IPS-15b (cell line): ENCODE data around the gene PDCD1.
"Not testable (repeated sequence)": the region's sequence is repeated elsewhere in the genome, so short reads cannot be mapped to it uniquely, and the experiment has no call there.

Experiments used
- H3K27me3 ChIP-seq: one replicate; pipeline ENCODE4 v1.6.1; 2013; ENCODE audit warnings: low read length; ENCODE audit not compliant: control insufficient read depth, insufficient read depth
- H3K36me3 ChIP-seq: one replicate; pipeline ENCODE4 v1.6.1; 2013; ENCODE audit warnings: low read length; ENCODE audit not compliant: control insufficient read depth, insufficient read depth
- H3K4me1 ChIP-seq: one replicate; pipeline ENCODE4 v1.6.1; 2013; ENCODE audit warnings: mild to moderate bottlenecking, low read length; ENCODE audit not compliant: control insufficient read depth, insufficient read depth
- H3K4me3 ChIP-seq: one replicate; pipeline ENCODE4 v1.5.1; 2013; ENCODE audit warnings: low read depth, low read length
- H3K9ac ChIP-seq: one replicate; pipeline ENCODE4 v1.6.1; 2013; ENCODE audit warnings: low read depth, mild to moderate bottlenecking, low read length
- H3K9me3 ChIP-seq: one replicate; pipeline ENCODE4 v1.6.1; 2013; ENCODE audit warnings: mild to moderate bottlenecking, low read length; ENCODE audit not compliant: control insufficient read depth, insufficient read depth

PDCD1 gene

DNA sequence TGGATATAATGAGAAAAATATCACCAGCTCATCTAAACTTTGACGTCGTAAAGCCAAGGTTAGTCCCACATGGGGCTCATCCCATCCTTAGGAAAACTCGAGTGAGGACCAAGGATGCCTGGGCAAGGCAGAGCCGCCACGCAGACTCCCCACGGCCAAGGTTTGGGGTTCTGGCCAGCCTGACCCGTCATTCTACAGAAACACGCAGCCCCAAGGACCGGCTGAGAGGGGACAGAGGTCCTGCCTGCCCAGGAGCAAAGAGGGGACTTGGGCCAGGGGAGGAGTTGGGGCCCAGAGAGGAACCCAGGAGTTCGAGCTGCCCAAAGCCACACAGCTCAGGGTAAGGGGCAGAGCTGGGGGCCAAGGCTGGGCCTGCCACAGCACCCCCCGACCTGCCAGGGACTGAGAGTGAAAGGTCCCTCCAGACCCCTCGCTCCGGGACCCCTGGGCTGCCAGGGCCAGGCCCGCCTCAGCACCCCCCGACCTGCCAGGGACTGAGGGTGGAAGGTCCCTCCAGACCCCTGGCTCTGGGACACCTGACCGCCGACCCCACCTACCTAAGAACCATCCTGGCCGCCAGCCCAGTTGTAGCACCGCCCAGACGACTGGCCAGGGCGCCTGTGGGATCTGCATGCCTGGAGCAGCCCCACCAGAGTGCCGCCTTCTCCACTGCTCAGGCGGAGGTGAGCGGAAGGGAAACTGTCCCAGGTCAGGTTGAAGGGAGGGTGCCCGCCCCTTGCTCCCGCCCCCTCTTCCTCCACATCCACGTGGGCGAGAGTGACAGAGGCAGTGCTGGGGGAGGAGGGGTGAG is at the start of gene PDCD1:
Gene PDCD1, minus strand, starts transcription at position 689 of the 811 bp plus-strand sequence. Its CDS starts 56 bp downstream, at position 633.
- Histone ChIP-seq H3K4me1 (peaks cover 3% of the 10 kb centered on the region), H3K36me3 (no peaks in the 10 kb centered on the region), H3K27me3 (no peaks in the 10 kb centered on the region), H3K4me3 (no peak within 1 kb of the TSS), H3K9ac (no peak within 1 kb of the TSS), H3K9me3 (no peaks in the 10 kb centered on the region)

GRCh38 chr2:241907831-241908230 is 49.1 kb upstream of the PDCD1 start:
- H3K9me3 ChIP-seq, H3K9ac ChIP-seq, H3K27me3 ChIP-seq, H3K4me1 ChIP-seq, H3K36me3 ChIP-seq, H3K4me3 ChIP-seq: not testable (repeated sequence)

GRCh38 chr2:241906826-241907570 is 48.3 kb upstream of the PDCD1 start:
- Histone ChIP-seq H3K4me3 (no peak overlapping the region), H3K9ac (no peak overlapping the region), H3K27me3 (no peaks in the 10 kb centered on the region), H3K9me3 (no peaks in the 10 kb centered on the region), H3K4me1 (peaks cover 7% of the 10 kb centered on the region), H3K36me3 (no peaks in the 10 kb centered on the region)

- H3K36me3 ChIP-seq, H3K9ac ChIP-seq, H3K9me3 ChIP-seq, H3K4me3 ChIP-seq, H3K27me3 ChIP-seq, H3K4me1 ChIP-seq: not testable (repeated sequence)
Measured at GRCh38 chr2:241906378-241906770, 47.7 kb upstream of the PDCD1 start.

GRCh38 chr2:241905716-241906377 is 47.2 kb upstream of the PDCD1 start:
- Histone ChIP-seq H3K36me3 (no peaks in the 10 kb centered on the region), H3K4me1 (peaks cover 2% of the 10 kb centered on the region), H3K9ac (no peak overlapping the region), H3K27me3 (no peaks in the 10 kb centered on the region), H3K4me3 (no peak overlapping the region), H3K9me3 (no peaks in the 10 kb centered on the region)

- Histone ChIP-seq H3K4me3 (no peak overlapping the region), H3K27me3 (no peaks in the 10 kb centered on the region), H3K9ac (no peak overlapping the region), H3K36me3 (no peaks in the 10 kb centered on the region), H3K9me3 (no peaks in the 10 kb centered on the region), H3K4me1 (no peaks in the 10 kb centered on the region)
Measured at GRCh38 chr2:241904791-241905710, 46.4 kb upstream of the PDCD1 start.

DNA sequence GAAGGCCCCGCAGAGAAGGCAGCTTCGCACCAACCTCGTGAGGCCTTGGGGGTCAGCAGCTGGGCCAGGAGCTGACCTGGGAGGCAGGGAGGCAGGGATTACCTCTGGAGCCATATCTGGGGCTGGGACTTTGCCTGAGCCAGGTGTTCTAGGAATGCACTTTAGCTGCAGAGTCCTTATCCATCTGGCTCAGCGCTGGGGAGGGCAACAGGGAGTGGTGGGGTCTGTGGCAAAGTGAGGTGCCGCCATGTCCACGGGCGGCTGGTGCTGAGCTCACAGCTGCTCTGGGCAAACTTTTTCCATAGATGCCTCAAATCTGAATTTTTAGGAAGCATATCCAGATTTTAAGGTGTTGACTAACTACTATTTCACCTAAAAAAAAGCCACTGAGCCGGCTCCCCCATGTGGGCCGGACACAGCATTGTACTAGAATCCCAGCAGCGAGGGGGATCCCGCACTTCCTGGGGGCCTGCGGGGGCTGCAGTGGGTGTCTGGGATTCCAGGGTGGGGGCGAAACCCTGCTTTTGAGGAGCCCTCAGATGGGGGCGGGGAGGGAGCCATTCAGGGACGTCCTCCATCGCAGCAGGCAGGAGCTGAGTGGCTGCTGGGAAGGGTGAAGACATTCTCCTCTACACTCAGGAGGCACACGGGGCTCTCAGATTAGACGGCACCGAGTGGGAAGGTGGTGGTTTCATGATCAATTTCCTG is 45.5 kb upstream of the PDCD1 start:
- Histone ChIP-seq H3K4me3 (no peak overlapping the region), H3K36me3 (no peaks in the 10 kb centered on the region), H3K9ac (no peak overlapping the region), H3K9me3 (no peaks in the 10 kb centered on the region), H3K27me3 (no peaks in the 10 kb centered on the region), H3K4me1 (no peaks in the 10 kb centered on the region)

GRCh38 chr2:241903121-241904010 is 44.7 kb upstream of the PDCD1 start:
- Histone ChIP-seq H3K36me3 (no peaks in the 10 kb centered on the region), H3K4me1 (no peaks in the 10 kb centered on the region), H3K27me3 (no peaks in the 10 kb centered on the region), H3K9me3 (no peaks in the 10 kb centered on the region), H3K9ac (no peak overlapping the region), H3K4me3 (no peak overlapping the region)

- H3K9ac ChIP-seq = no peak overlapping the region
- H3K27me3 ChIP-seq = no peaks in the 10 kb centered on the region
- no peaks in the 10 kb centered on the region for H3K36me3 ChIP-seq
- no peaks in the 10 kb centered on the region for H3K9me3 ChIP-seq
- no peak overlapping the region for H3K4me3 ChIP-seq
- H3K4me1 ChIP-seq = no peaks in the 10 kb centered on the region
Measured at GRCh38 chr2:241902357-241902991, 43.8 kb upstream of the PDCD1 start.
